Measurements from ENCODE around the gene PGLYRP1. TPM values are rescaled to one million over a fixed set of nuclear protein-coding genes. Genes with fewer than 3 reads are reported as not detected.

PGLYRP1 gene
- total RNA-seq, 2 experiments from 2014 or later, result not detected

- ChIA-PET CTCF (no interaction called here), POLR2A (no interaction called here)
Measured at GRCh38 chr19:46014534-46014933, 8.3 kb downstream of the PGLYRP1 start.

- ChIA-PET CTCF (interaction anchor here (0.6 to 2.8 kb wide), 10 partner anchors 8 to 918 kb away, joined by 3 to 9 read pairs (median 4); partner anchors contain the start of genes CCDC61 and MYPOP), POLR2A (interaction anchor here (0.5 kb wide), 1 partner anchor 147 kb away, joined by 4 read pairs; the partner anchor contains the start of gene SYMPK)
Measured at GRCh38 chr19:46009530-46010510, 13.0 kb downstream of the PGLYRP1 start.

- ChIA-PET CTCF (interaction anchor here (0.5 to 1.5 kb wide), 3 partner anchors 10 to 1290 kb away, joined by 3 to 4 read pairs (median 3); no protein-coding TSS in a partner anchor), POLR2A (no interaction called here)
Measured at GRCh38 chr19:46006411-46006810, 16.4 kb downstream of the PGLYRP1 start.

GRCh38 chr19:46002678-46003275, 20.1 kb downstream of the PGLYRP1 start:
- POLR2A ChIA-PET, result no interaction called here
- CTCF ChIA-PET, result interaction anchor here (1.6 kb wide), 1 partner anchor 8 kb away, joined by 5 read pairs; no protein-coding TSS in a partner anchor

- ChIA-PET CTCF (interaction anchor here (1.6 kb wide), 1 partner anchor 10 kb away, joined by 5 read pairs; no protein-coding TSS in a partner anchor), POLR2A (no interaction called here)
Measured at GRCh38 chr19:46000491-46001246, 22.2 kb downstream of the PGLYRP1 start.

GRCh38 chr19:45999653-46000121, 23.2 kb downstream of the PGLYRP1 start:
- ChIA-PET POLR2A (no interaction called here), CTCF (no interaction called here)

- ChIA-PET POLR2A (no interaction called here), CTCF (no interaction called here)
Measured at GRCh38 chr19:45998834-45999233, 24.0 kb downstream of the PGLYRP1 start.

GRCh38 chr19:45996933-45997332, 25.9 kb downstream of the PGLYRP1 start:
- ChIA-PET POLR2A (no interaction called here), CTCF (interaction anchor here (2.0 kb wide), 1 partner anchor 350 kb away, joined by 9 read pairs; the partner anchor contains the start of gene PPP5C)

- POLR2A ChIA-PET, result interaction anchor here (1.0 to 1.4 kb wide), 2 partner anchors 21 to 93 kb away, joined by 3 to 6 read pairs; partner anchors contain the start of gene MYPOP
- CTCF ChIA-PET, result interaction anchor here (0.8 to 2.0 kb wide), 5 partner anchors 13 to 351 kb away, joined by 3 to 9 read pairs (median 5); partner anchors contain the start of genes FOXA3 and PPP5C
Measured at GRCh38 chr19:45995715-45996385, 27.0 kb downstream of the PGLYRP1 start.

- ChIA-PET CTCF (interaction anchor here (0.8 to 2.0 kb wide), 6 partner anchors 14 to 352 kb away, joined by 3 to 9 read pairs (median 4); partner anchors contain the start of gene PPP5C), POLR2A (interaction anchor here (1.0 to 1.4 kb wide), 2 partner anchors 22 to 93 kb away, joined by 3 to 6 read pairs; partner anchors contain the start of gene MYPOP)
Measured at GRCh38 chr19:45994998-45995714, 27.7 kb downstream of the PGLYRP1 start, which contains the start of gene CCDC61. TSS of gene CCDC61 (plus strand) at chr19:45995467. CDS start at chr19:46003019, 7,552 bp downstream.

- CTCF ChIA-PET, result interaction anchor here (1.0 to 2.0 kb wide), 5 partner anchors 15 to 353 kb away, joined by 3 to 9 read pairs (median 5); partner anchors contain the start of gene PPP5C
- POLR2A ChIA-PET, result interaction anchor here (1.0 to 1.4 kb wide), 2 partner anchors 22 to 92 kb away, joined by 3 to 6 read pairs; partner anchors contain the start of gene MYPOP
Measured at GRCh38 chr19:45994456-45994997, 28.3 kb downstream of the PGLYRP1 start.

GRCh38 chr19:45990113-45990728, 32.6 kb downstream of the PGLYRP1 start:
- ChIA-PET CTCF (no interaction called here), POLR2A (no interaction called here)

- ChIA-PET CTCF (interaction anchor here (0.7 kb wide), 1 partner anchor 552 kb away, joined by 4 read pairs; no protein-coding TSS in a partner anchor), POLR2A (no interaction called here)
Measured at GRCh38 chr19:45985321-45985720, 37.5 kb downstream of the PGLYRP1 start.

- CTCF ChIA-PET, result no interaction called here
- POLR2A ChIA-PET, result no interaction called here
Measured at GRCh38 chr19:45981350-45981749, 41.5 kb downstream of the PGLYRP1 start.

GRCh38 chr19:45978156-45978555, 44.7 kb downstream of the PGLYRP1 start:
- ChIA-PET POLR2A (no interaction called here), CTCF (interaction anchor here (0.7 kb wide), 1 partner anchor 559 kb away, joined by 3 read pairs; no protein-coding TSS in a partner anchor)

- CTCF ChIA-PET, result interaction anchor here (1.1 kb wide), 1 partner anchor 9 kb away, joined by 3 read pairs; no protein-coding TSS in a partner anchor
- POLR2A ChIA-PET, result no interaction called here
Measured at GRCh38 chr19:45976178-45976577, 46.7 kb downstream of the PGLYRP1 start.
